Transverse colon (tissue), 4 donors: ENCODE data around the gene PAQR3. TPM values are rescaled to one million over a fixed set of nuclear protein-coding genes. Genes with fewer than 3 reads are reported as not detected.
"Not testable (repeated sequence)": the region's sequence is repeated elsewhere in the genome, so short reads cannot be mapped to it uniquely, and the experiment has no call there.

Experiments
- DNase-seq: peaks from one replicate; pipeline ENCODE4 v3.0.0-alpha.2; 2019
- H3K27ac ChIP-seq, 4 donors: fragments of 200-600 bp; sonication (generic); 2 replicates each; pipeline ENCODE4 v1.5.1; 2016 to 2018; ENCODE audit warnings: inconsistent platforms in 4 of 4
- H3K27me3 ChIP-seq: fragments of 200-600 bp; sonication (generic); 2 replicates; pipeline ENCODE4 v1.5.1; 2017; ENCODE audit warnings: inconsistent platforms
- H3K36me3 ChIP-seq, 4 donors: fragments of 200-600 bp; sonication (generic); 2 replicates each; pipeline ENCODE4 v1.5.1; 2017 to 2019; ENCODE audit warnings: inconsistent platforms in 4 of 4
- H3K4me1 ChIP-seq, 4 donors: fragments of 200-600 bp; sonication (generic); 2 replicates each; pipeline ENCODE4 v1.5.1; 2017 to 2020; ENCODE audit warnings: inconsistent platforms in 4 of 4
- H3K4me3 ChIP-seq, 4 donors: fragments of 200-600 bp; sonication (generic); 1 replicate in 1 of 4; 2 replicates in 3 of 4; pipeline versions ENCODE4 v1.5.1 to v1.6.1; 2017 to 2019; ENCODE audit warnings: inconsistent platforms in 4 of 4
- H3K9me3 ChIP-seq, 2 donors: fragments of 200-600 bp; sonication (generic); 2 replicates each; pipeline ENCODE4 v1.5.1; 2017 to 2019; ENCODE audit warnings: inconsistent platforms in 2 of 2
- EP300 ChIP-seq: sonication (generic); formaldehyde crosslinking; IDR thresholded peaks from one replicate; pipeline ENCODE4 v1.6.1; 2017; ENCODE audit warnings: antibody characterized with exemption, low read depth
- POLR2A ChIP-seq: fragments of 450-650 bp; IDR thresholded peaks from one replicate; pipeline ENCODE4 v1.6.1; 2016; ENCODE audit warnings: antibody characterized with exemption, mild to moderate bottlenecking, moderate library complexity
- POLR2AphosphoS5 ChIP-seq, 3 donors: sonication (generic); formaldehyde crosslinking; IDR thresholded peaks; one replicate each; pipeline ENCODE4 v1.6.1; 2016; ENCODE audit warnings: antibody characterized with exemption in 3 of 3
- WGBS, 2 donors: methylation state at CpG; one replicate each; pipeline ENCODE4 v1.1.5; 2018; ENCODE audit warnings: low coverage in 1 of 2; 5-methylcytosine and 5-hydroxymethylcytosine counted together
- in situ Hi-C, 4 donors: fragments of 200-750 bp; cut with MboI; loops; one replicate each; pipeline versions ENCODE4 v1.15.0 to v1.15.1; 2017; ENCODE audit warnings: low sequenced_read_pairs in 3 of 4, low pct_ligation_motif_present in 1 of 4, low pct_unique_long_range_greater_than_20kb in 1 of 4
- intact Hi-C: fragments of 100-400 bp; cut with DNase I; formaldehyde crosslinking; loops from one replicate; pipeline ENCODE4 v1.15.1; 2023; ENCODE audit warnings: low total_unique reads
- total RNA-seq, 4 donors: library from RNA; depleted of rRNA; stranded (reverse); fragments of >200 nt; gene quantifications; one replicate each; pipeline ENCODE4 v1.1.0, GENCODE V29; 2016
- TF ChIP-seq, protein P1 (sequence below), 5 experiments: fragments of 200-600 bp in 3 of 5; fragments of 450-650 bp in 2 of 5; sonication (generic) in 3 of 5; IDR thresholded peaks; 1 replicate in 2 of 5; 2 replicates in 3 of 5; pipeline ENCODE4 v1.5.1; 2016 to 2017; ENCODE audit warnings: antibody characterized with exemption in 5 of 5, inconsistent platforms in 3 of 5, mild to moderate bottlenecking in 2 of 5, moderate library complexity in 1 of 5

PAQR3 gene
- total RNA-seq, 4 donors from 2014 or later: 4.0 to 13.1 (median 12.7) TPM

DNA sequence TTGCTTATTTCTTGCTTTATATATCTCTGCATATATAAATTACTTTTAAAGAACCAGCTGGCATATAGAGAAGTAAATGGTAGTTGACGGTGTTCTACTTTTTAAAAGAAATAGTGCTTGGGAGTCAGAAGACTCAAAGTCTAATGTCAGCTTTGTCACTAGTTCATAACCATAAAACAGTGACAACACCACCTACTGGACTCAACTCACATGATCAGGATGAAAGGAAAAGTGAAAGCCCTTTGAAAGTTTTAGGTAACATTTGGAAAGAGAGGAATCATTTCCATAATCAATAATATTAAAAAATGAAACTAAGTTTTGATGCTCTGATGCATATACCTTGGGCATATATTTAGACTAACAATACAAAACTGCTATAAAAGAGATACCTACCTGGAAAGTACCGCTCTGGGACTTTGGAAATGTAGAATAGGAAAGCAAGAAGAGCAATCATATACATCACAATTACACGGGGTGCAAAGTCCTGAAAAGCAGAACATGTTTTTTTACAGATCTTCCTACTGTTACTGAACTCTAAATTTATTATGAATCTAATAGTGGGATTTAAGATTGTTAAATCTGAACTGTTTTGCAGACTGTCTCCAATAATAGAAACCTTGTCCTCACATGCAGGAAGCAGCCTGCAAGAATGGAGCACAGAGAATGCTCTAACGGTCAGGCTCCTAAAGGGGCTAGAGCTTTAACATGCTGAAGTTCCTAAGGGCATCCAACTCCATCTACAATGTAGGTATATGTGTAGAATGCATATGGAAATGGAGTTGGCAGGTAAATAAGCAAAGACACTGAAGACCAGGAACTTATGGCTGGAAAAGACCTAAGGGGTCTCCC lies 15.6 kb downstream of the PAQR3 start:
- no peaks in the 10 kb centered on the region for H3K27me3 ChIP-seq
- intact Hi-C loops (no loop called here), in situ Hi-C loops (no loop called here)
- H3K4me1 ChIP-seq: peaks cover 0 to 22% (median 0%) of the 10 kb centered on the region in 4 donors
- WGBS, 2 donors: 61% methylated on average over 3 to 4 of the region's 4 CpGs
- no peaks in the 10 kb centered on the region for H3K9me3 ChIP-seq
- peak overlapping the region in 3 of 4 donors; percentile 32 to 50 (median 45) for H3K27ac ChIP-seq
- H3K4me3 ChIP-seq: peak overlapping the region in 2 of 4 donors; percentile 16 to 41
- TF ChIP-seq, protein P1, sequence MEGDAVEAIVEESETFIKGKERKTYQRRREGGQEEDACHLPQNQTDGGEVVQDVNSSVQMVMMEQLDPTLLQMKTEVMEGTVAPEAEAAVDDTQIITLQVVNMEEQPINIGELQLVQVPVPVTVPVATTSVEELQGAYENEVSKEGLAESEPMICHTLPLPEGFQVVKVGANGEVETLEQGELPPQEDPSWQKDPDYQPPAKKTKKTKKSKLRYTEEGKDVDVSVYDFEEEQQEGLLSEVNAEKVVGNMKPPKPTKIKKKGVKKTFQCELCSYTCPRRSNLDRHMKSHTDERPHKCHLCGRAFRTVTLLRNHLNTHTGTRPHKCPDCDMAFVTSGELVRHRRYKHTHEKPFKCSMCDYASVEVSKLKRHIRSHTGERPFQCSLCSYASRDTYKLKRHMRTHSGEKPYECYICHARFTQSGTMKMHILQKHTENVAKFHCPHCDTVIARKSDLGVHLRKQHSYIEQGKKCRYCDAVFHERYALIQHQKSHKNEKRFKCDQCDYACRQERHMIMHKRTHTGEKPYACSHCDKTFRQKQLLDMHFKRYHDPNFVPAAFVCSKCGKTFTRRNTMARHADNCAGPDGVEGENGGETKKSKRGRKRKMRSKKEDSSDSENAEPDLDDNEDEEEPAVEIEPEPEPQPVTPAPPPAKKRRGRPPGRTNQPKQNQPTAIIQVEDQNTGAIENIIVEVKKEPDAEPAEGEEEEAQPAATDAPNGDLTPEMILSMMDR (IDR thresholded peaks at IDR 0.05): peak in 3 of 5 experiments; percentile 11 to 35 (median 15)
- TF ChIP-seq POLR2AphosphoS5 (IDR thresholded peaks at IDR 0.05) (peak in 1 of 3 donors; percentile 33), POLR2A (no peak)
- no peak for DNase-seq
- no peaks in the 10 kb centered on the region for H3K36me3 ChIP-seq

GRCh38 chr4:78922207-78922606 lies 17.0 kb downstream of the PAQR3 start:
- intact Hi-C loops (no loop called here), in situ Hi-C loops (no loop called here)
- DNase-seq: no peak
- no peak for TF ChIP-seq POLR2A
- TF ChIP-seq EP300: no peak
- no peak for TF ChIP-seq POLR2AphosphoS5 (IDR thresholded peaks at IDR 0.05)
- TF ChIP-seq, protein P1 (IDR thresholded peaks at IDR 0.05): no peak
- 90 to 92% methylated on average over 4 of the region's 4 CpGs for WGBS, 2 donors
- Histone ChIP-seq H3K4me1 (peaks cover 0 to 19% (median 0%) of the 10 kb centered on the region in 4 donors), H3K4me3 (no peak overlapping the region), H3K9me3 (no peaks in the 10 kb centered on the region), H3K27ac (no peak overlapping the region), H3K27me3 (no peaks in the 10 kb centered on the region), H3K36me3 (no peaks in the 10 kb centered on the region)

DNA sequence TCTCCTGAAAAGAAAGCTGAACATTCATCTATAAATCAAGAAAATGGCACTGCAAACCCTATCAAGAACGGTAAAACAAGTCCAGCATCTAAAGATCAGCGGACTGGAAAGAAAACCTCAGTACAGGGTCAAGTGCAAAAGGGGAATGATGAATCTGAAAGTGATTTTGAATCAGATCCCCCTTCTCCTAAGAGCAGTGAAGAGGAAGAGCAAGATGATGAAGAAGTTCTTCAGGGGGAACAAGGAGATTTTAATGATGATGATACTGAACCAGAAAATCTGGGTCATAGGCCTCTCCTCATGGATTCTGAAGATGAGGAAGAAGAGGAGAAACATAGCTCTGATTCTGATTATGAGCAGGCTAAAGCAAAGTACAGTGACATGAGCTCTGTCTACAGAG lies 28.6 kb downstream of the PAQR3 start:
- TF ChIP-seq POLR2AphosphoS5 (IDR thresholded peaks at IDR 0.05) (no peak), EP300 (no peak), POLR2A (no peak)
- TF ChIP-seq, protein P1 (IDR thresholded peaks at IDR 0.05): no peak
- H3K27ac ChIP-seq: no peak overlapping the region
- no peaks in the 10 kb centered on the region for H3K4me1 ChIP-seq
- 85 to 87% methylated on average over 2 of the region's 2 CpGs for WGBS, 2 donors
- H3K4me3 ChIP-seq: no peak overlapping the region
- H3K27me3 ChIP-seq: no peaks in the 10 kb centered on the region
- peaks cover 0 to 7% (median 0%) of the 10 kb centered on the region in 4 donors for H3K36me3 ChIP-seq
- DNase-seq: no peak
- no peaks in the 10 kb centered on the region for H3K9me3 ChIP-seq
- in situ Hi-C loops (no loop called here), intact Hi-C loops (no loop called here)

- H3K9me3 ChIP-seq, intact Hi-C loops, in situ Hi-C loops, H3K4me1 ChIP-seq, H3K4me3 ChIP-seq, H3K27me3 ChIP-seq, H3K36me3 ChIP-seq, H3K27ac ChIP-seq, DNase-seq: not testable (repeated sequence)
- 98 to 100% methylated on average over 4 to 6 of the region's 6 CpGs for WGBS, 2 donors
Observed at GRCh38 chr4:78908974-78909373, 30.3 kb downstream of the PAQR3 start.
